ACC112 (cell line): ENCODE data around the gene KRTAP6-2.

Experiments used
- H2AFZ ChIP-seq: fragments of 200-600 bp; sonication (generic); one replicate; pipeline ENCODE4 v1.6.0; 2017; ENCODE audit warnings: antibody characterized with exemption, low read length; ENCODE audit not compliant: unreplicated experiment
- H3K27ac ChIP-seq: fragments of 200-600 bp; sonication (generic); 2 replicates; pipeline ENCODE4 v1.5.1; 2014; ENCODE audit warnings: low read depth, mild to moderate bottlenecking, antibody characterized with exemption, low read length, moderate library complexity
- H3K27me3 ChIP-seq: fragments of 200-600 bp; sonication (generic); 2 replicates; pipeline ENCODE4 v1.6.1; 2014; ENCODE audit warnings: mild to moderate bottlenecking, antibody characterized with exemption, low read length, moderate library complexity, mixed read lengths; ENCODE audit not compliant: insufficient read depth
- H3K36me3 ChIP-seq: fragments of 200-600 bp; sonication (generic); 2 replicates; pipeline ENCODE4 v1.6.1; 2016; ENCODE audit warnings: mild to moderate bottlenecking, antibody characterized with exemption, low read length, moderate library complexity, mixed read lengths; ENCODE audit not compliant: insufficient read depth
- H3K4me1 ChIP-seq: fragments of 200-600 bp; sonication (generic); one replicate; pipeline ENCODE4 v1.6.1; 2016; ENCODE audit warnings: low read length, mixed read lengths; ENCODE audit not compliant: insufficient read depth, unreplicated experiment, control insufficient read depth
- H3K4me3 ChIP-seq: fragments of 200-600 bp; sonication (generic); 2 replicates; pipeline ENCODE4 v1.5.1; 2014; ENCODE audit warnings: mild to moderate bottlenecking, low read depth, low read length
- H3K79me2 ChIP-seq: fragments of 200-600 bp; sonication (generic); one replicate; pipeline ENCODE4 v1.6.0; 2016; ENCODE audit warnings: low read length; ENCODE audit not compliant: control insufficient read depth, unreplicated experiment, insufficient read depth

KRTAP6-2 gene

GRCh38 chr21:30577766-30578165 lies 20.9 kb downstream of the KRTAP6-2 start:
- H3K4me1 ChIP-seq: no peaks in the 10 kb centered on the region
- no peaks in the 10 kb centered on the region for H3K79me2 ChIP-seq
- no peaks in the 10 kb centered on the region for H3K27me3 ChIP-seq
- no peak overlapping the region for H3K4me3 ChIP-seq
- no peak overlapping the region for H2AFZ ChIP-seq
- H3K27ac ChIP-seq: no peak overlapping the region
- no peaks in the 10 kb centered on the region for H3K36me3 ChIP-seq

GRCh38 chr21:30567617-30568016 lies 31.1 kb downstream of the KRTAP6-2 start:
- Histone ChIP-seq H3K27ac (no peak overlapping the region), H2AFZ (no peak overlapping the region), H3K36me3 (no peaks in the 10 kb centered on the region), H3K4me1 (no peaks in the 10 kb centered on the region), H3K27me3 (no peaks in the 10 kb centered on the region), H3K4me3 (no peak overlapping the region), H3K79me2 (no peaks in the 10 kb centered on the region)

GRCh38 chr21:30563630-30564029 lies 35.1 kb downstream of the KRTAP6-2 start:
- Histone ChIP-seq H3K79me2 (no peaks in the 10 kb centered on the region), H3K27ac (no peak overlapping the region), H3K36me3 (no peaks in the 10 kb centered on the region), H2AFZ (no peak overlapping the region), H3K4me1 (no peaks in the 10 kb centered on the region), H3K27me3 (no peaks in the 10 kb centered on the region), H3K4me3 (no peak overlapping the region)

GRCh38 chr21:30563072-30563471 lies 35.6 kb downstream of the KRTAP6-2 start:
- Histone ChIP-seq H3K4me3 (no peak overlapping the region), H3K27me3 (no peaks in the 10 kb centered on the region), H3K4me1 (no peaks in the 10 kb centered on the region), H3K27ac (no peak overlapping the region), H2AFZ (no peak overlapping the region), H3K36me3 (no peaks in the 10 kb centered on the region), H3K79me2 (no peaks in the 10 kb centered on the region)

GRCh38 chr21:30561957-30562356 lies 36.7 kb downstream of the KRTAP6-2 start:
- H2AFZ ChIP-seq: no peak overlapping the region
- H3K36me3 ChIP-seq: no peaks in the 10 kb centered on the region
- no peaks in the 10 kb centered on the region for H3K27me3 ChIP-seq
- no peaks in the 10 kb centered on the region for H3K4me1 ChIP-seq
- H3K79me2 ChIP-seq: no peaks in the 10 kb centered on the region
- H3K27ac ChIP-seq: no peak overlapping the region
- H3K4me3 ChIP-seq: no peak overlapping the region

- H3K79me2 ChIP-seq: no peaks in the 10 kb centered on the region
- H3K27me3 ChIP-seq: no peaks in the 10 kb centered on the region
- H3K36me3 ChIP-seq: no peaks in the 10 kb centered on the region
- no peak within 1 kb of the TSS for H2AFZ ChIP-seq
- H3K4me3 ChIP-seq: no peak within 1 kb of the TSS
- no peaks in the 10 kb centered on the region for H3K4me1 ChIP-seq
- H3K27ac ChIP-seq: no peak within 1 kb of the TSS
Observed at GRCh38 chr21:30561264-30561895, 37.3 kb downstream of the KRTAP6-2 start, which contains the start of gene KRTAP19-7. Gene KRTAP19-7 (minus strand): TSS chr21:30561314. CDS start chr21:30561289, 25 bp downstream.

GRCh38 chr21:30555095-30555494 lies 43.6 kb downstream of the KRTAP6-2 start:
- Histone ChIP-seq H3K27ac (no peak overlapping the region), H3K79me2 (no peaks in the 10 kb centered on the region), H3K4me1 (no peaks in the 10 kb centered on the region), H3K4me3 (no peak overlapping the region), H3K27me3 (no peaks in the 10 kb centered on the region), H3K36me3 (no peaks in the 10 kb centered on the region), H2AFZ (no peak overlapping the region)

- no peaks in the 10 kb centered on the region for H3K79me2 ChIP-seq
- no peaks in the 10 kb centered on the region for H3K4me1 ChIP-seq
- H3K27me3 ChIP-seq: no peaks in the 10 kb centered on the region
- no peak overlapping the region for H3K4me3 ChIP-seq
- H3K27ac ChIP-seq: no peak overlapping the region
- H2AFZ ChIP-seq: no peak overlapping the region
- H3K36me3 ChIP-seq: no peaks in the 10 kb centered on the region
Observed at GRCh38 chr21:30552782-30553181, 45.9 kb downstream of the KRTAP6-2 start.
